Neural progenitor cell (in vitro differentiated cells): ENCODE data around the gene AK8. TPM values are rescaled to one million over a fixed set of nuclear protein-coding genes. Genes with fewer than 3 reads are reported as not detected.

ENCODE experiments used
- DNase-seq: peaks from one replicate; pipeline ENCODE4 v3.0.0-alpha.2; 2016; ENCODE audit warnings: low spot score
- H2AFZ ChIP-seq: fragments of 200-600 bp; sonication (generic); replicated peaks from 2 replicates; pipeline ENCODE4 v1.6.1; 2016; ENCODE audit warnings: antibody characterized with exemption
- H3F3A ChIP-seq: fragments of 200-600 bp; sonication (generic); 2 replicates; pipeline ENCODE4 v1.6.1; 2016; ENCODE audit warnings: antibody characterized with exemption, low read depth
- H3K27ac ChIP-seq: fragments of 200-600 bp; sonication (generic); 2 replicates; pipeline ENCODE4 v1.5.1; 2016; ENCODE audit warnings: mild to moderate bottlenecking
- H3K27me3 ChIP-seq: fragments of 200-600 bp; sonication (generic); 2 replicates; pipeline ENCODE4 v1.6.1; 2016; ENCODE audit warnings: mild to moderate bottlenecking, moderate library complexity
- H3K36me3 ChIP-seq: fragments of 200-600 bp; sonication (generic); 2 replicates; pipeline ENCODE4 v1.5.1; 2016
- H3K4me1 ChIP-seq: fragments of 200-600 bp; sonication (generic); 2 replicates; pipeline ENCODE4 v1.6.1; 2016; ENCODE audit warnings: mixed run types
- H3K4me2 ChIP-seq: fragments of 200-600 bp; sonication (generic); 2 replicates; pipeline ENCODE4 v1.6.1; 2016
- H3K4me3 ChIP-seq: fragments of 200-600 bp; sonication (generic); 2 replicates; pipeline ENCODE4 v1.5.1; 2016
- H3K79me2 ChIP-seq: fragments of 200-600 bp; sonication (generic); 2 replicates; pipeline ENCODE4 v1.6.1; 2016; ENCODE audit warnings: low read depth
- H3K9ac ChIP-seq: fragments of 200-600 bp; sonication (generic); 2 replicates; pipeline ENCODE4 v1.6.1; 2016
- H3K9me3 ChIP-seq: fragments of 200-600 bp; sonication (generic); 2 replicates; pipeline ENCODE4 v1.5.1; 2016; ENCODE audit warnings: low read depth
- H4K20me1 ChIP-seq: fragments of 200-600 bp; sonication (generic); 2 replicates; pipeline ENCODE4 v1.6.1; 2016; ENCODE audit warnings: low read depth
- H3K27ac Mint-ChIP-seq: 3 replicates; pipeline ENCODE4 v1.8.0; 2021; ENCODE audit warnings: mixed read lengths
- H3K27me3 Mint-ChIP-seq: 2 replicates; pipeline ENCODE4 v1.8.0; 2022; ENCODE audit warnings: low read depth, mild to moderate bottlenecking, inconsistent platforms, moderate library complexity, mixed read lengths; ENCODE audit not compliant: insufficient read depth
- H3K36me3 Mint-ChIP-seq: 3 replicates; pipeline ENCODE4 v1.8.0; 2021; ENCODE audit warnings: mixed read lengths
- H3K4me1 Mint-ChIP-seq: 3 replicates; pipeline ENCODE4 v1.8.0; 2021; ENCODE audit warnings: mixed read lengths
- H3K4me3 Mint-ChIP-seq: 3 replicates; pipeline ENCODE4 v1.8.0; 2021; ENCODE audit warnings: mild to moderate bottlenecking, moderate library complexity, mixed read lengths
- H3K9me3 Mint-ChIP-seq: 3 replicates; pipeline ENCODE4 v1.8.0; 2020; ENCODE audit warnings: mixed read lengths
- CTCF ChIP-seq: fragments of 200-600 bp; sonication (generic); IDR thresholded peaks from 2 replicates; pipeline ENCODE4 v1.5.1; 2017; ENCODE audit warnings: antibody characterized with exemption, mild to moderate bottlenecking
- EZH2 ChIP-seq: fragments of 200-600 bp; sonication (generic); IDR thresholded peaks from 2 replicates; pipeline ENCODE4 v1.6.1; 2017; ENCODE audit warnings: antibody characterized with exemption, mild to moderate bottlenecking, moderate library complexity
- EZH2phosphoT487 ChIP-seq: fragments of 200-600 bp; sonication (generic); IDR thresholded peaks from 2 replicates; pipeline ENCODE4 v1.6.1; 2017; ENCODE audit warnings: antibody characterized with exemption
- total RNA-seq: library from RNA; depleted of rRNA; stranded (reverse); fragments of >200 nt; gene quantifications from 2 replicates; pipeline ENCODE4 v1.2.3, GENCODE V29; 2015; ENCODE audit warnings: low replicate concordance

The AK8 gene
- total RNA-seq, 1 donor from 2014 or later, result 0.43 TPM

GRCh38 chr9:132748450-132748849, 129.6 kb downstream of the AK8 start:
- Histone ChIP-seq H3K27ac (no peak overlapping the region), H2AFZ (no peak overlapping the region), H3K36me3 (no peaks in the 10 kb centered on the region), H3K4me3 (no peak overlapping the region), H3K4me2 (no peak overlapping the region), H3K27me3 (peaks cover 49% of the 10 kb centered on the region), H4K20me1 (peaks cover 22% of the 10 kb centered on the region), H3K79me2 (no peaks in the 10 kb centered on the region), H3K9ac (no peak overlapping the region), H3K4me1 (peaks cover 37% of the 10 kb centered on the region), H3F3A (peaks cover 28% of the 10 kb centered on the region), H3K9me3 (no peaks in the 10 kb centered on the region)
- Mint-ChIP-seq H3K36me3 (no peaks in the 10 kb centered on the region), H3K4me1 (peaks cover 48% of the 10 kb centered on the region), H3K27ac (peak overlapping the region; percentile 21), H3K27me3 (peaks cover 32% of the 10 kb centered on the region), H3K4me3 (no peak overlapping the region), H3K9me3 (no peaks in the 10 kb centered on the region)
- no peak for DNase-seq
- no peak for TF ChIP-seq EZH2phosphoT487
- no peak for TF ChIP-seq EZH2

GRCh38 chr9:132745756-132746709, 132.1 kb downstream of the AK8 start:
- Mint-ChIP-seq H3K9me3 (no peaks in the 10 kb centered on the region), H3K4me3 (peak overlapping the region; percentile 74), H3K27ac (no peak overlapping the region), H3K4me1 (peaks cover 41% of the 10 kb centered on the region), H3K27me3 (peaks cover 39% of the 10 kb centered on the region), H3K36me3 (no peaks in the 10 kb centered on the region)
- Histone ChIP-seq H3K9me3 (no peaks in the 10 kb centered on the region), H3K79me2 (no peaks in the 10 kb centered on the region), H3K9ac (no peak overlapping the region), H3K36me3 (no peaks in the 10 kb centered on the region), H3K27ac (no peak overlapping the region), H3K27me3 (peaks cover 74% of the 10 kb centered on the region), H3F3A (peaks cover 20% of the 10 kb centered on the region), H3K4me3 (peak overlapping the region; percentile 45), H3K4me2 (peak overlapping the region; percentile 83), H3K4me1 (peaks cover 34% of the 10 kb centered on the region), H2AFZ (no peak overlapping the region), H4K20me1 (peaks cover 31% of the 10 kb centered on the region)
- DNase-seq, result no peak
- TF ChIP-seq CTCF, result no peak
- TF ChIP-seq EZH2, result no peak
- no peak for TF ChIP-seq EZH2phosphoT487

DNA sequence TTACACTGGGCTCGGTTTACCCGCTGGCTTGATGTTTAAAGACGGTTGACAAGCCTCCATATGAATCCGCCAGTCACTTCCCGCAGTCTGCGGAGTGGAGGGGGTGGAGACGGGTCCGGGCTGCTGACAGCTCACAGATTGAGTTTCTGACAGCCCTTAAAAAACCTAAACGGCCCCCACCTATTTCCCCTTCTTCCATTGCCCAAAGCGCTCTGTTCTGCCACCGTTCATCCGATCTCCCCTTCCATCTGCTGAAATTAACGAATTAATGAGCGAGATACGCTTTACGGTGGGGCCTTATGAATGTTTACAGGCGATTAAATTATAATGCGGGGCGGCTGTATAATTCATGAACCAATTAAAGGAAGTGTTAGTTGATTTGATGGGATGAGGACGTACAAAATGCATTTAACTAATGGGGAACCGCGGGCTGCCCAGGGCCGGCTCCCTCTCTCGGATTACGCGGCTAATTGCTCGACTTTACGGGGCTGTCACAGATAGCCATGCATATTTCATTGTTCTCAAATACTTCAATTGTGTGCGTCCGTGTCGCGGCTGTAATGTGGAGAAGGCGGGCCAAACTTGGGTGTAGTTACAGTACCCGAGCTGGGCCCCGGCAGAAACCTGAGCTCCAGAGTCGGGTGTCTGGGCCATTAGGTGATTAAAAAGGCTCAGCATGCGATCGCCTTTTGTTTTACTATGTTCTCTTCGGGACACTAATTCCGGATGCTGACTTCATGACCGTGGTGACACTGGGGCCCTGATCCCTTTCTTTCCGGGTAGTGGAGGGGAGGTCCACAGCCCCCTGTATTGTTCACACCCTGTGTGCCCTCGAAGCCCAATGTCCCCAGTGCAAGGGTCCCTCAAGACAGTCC, 133.0 kb downstream of the AK8 start:
- TF ChIP-seq EZH2phosphoT487 (peak; percentile 58), CTCF (no peak)
- H3F3A ChIP-seq, result peaks cover 20% of the 10 kb centered on the region
- no peak overlapping the region for H3K9ac ChIP-seq
- no peaks in the 10 kb centered on the region for H3K9me3 ChIP-seq
- H4K20me1 ChIP-seq, result peaks cover 31% of the 10 kb centered on the region
- peak; percentile 85 for DNase-seq
- Mint-ChIP-seq H3K27me3 (peaks cover 35% of the 10 kb centered on the region), H3K27ac (no peak overlapping the region), H3K9me3 (no peaks in the 10 kb centered on the region), H3K4me3 (peak overlapping the region; percentile 74), H3K4me1 (peaks cover 41% of the 10 kb centered on the region), H3K36me3 (no peaks in the 10 kb centered on the region)
- H3K27ac ChIP-seq, result no peak overlapping the region
- H3K4me2 ChIP-seq, result peak overlapping the region; percentile 83
- H2AFZ ChIP-seq, result no peak overlapping the region
- no peaks in the 10 kb centered on the region for H3K36me3 ChIP-seq
- peak overlapping the region; percentile 45 for H3K4me3 ChIP-seq
- peaks cover 83% of the 10 kb centered on the region for H3K27me3 ChIP-seq
- no peaks in the 10 kb centered on the region for H3K79me2 ChIP-seq
- H3K4me1 ChIP-seq, result peaks cover 34% of the 10 kb centered on the region
